Right atrium auricular region (tissue), 2 donors: ENCODE results near the gene SLC27A1. TPM values are rescaled to one million over a fixed set of nuclear protein-coding genes. Genes with fewer than 3 reads are reported as not detected.

Experiments used
- DNase-seq: peaks from one replicate; pipeline ENCODE4 v3.0.0-alpha.2; 2019; ENCODE audit warnings: low spot score
- H3K27ac ChIP-seq, 2 donors: fragments of 200-600 bp; sonication (generic); 1 replicate in 1 of 2; 2 replicates in 1 of 2; pipeline ENCODE4 v1.5.1; 2016 to 2019
- H3K27me3 ChIP-seq, 2 donors: fragments of 200-600 bp; sonication (generic); one replicate each; pipeline versions ENCODE4 v1.5.1 to v1.6.0; 2017 to 2019
- H3K36me3 ChIP-seq: fragments of 200-600 bp; sonication (generic); one replicate; pipeline ENCODE4 v1.5.1; 2016
- H3K4me1 ChIP-seq, 2 donors: fragments of 200-600 bp; sonication (generic); one replicate each; pipeline versions ENCODE4 v1.5.1 to v1.6.0; 2017 to 2019
- H3K4me3 ChIP-seq, 2 donors: fragments of 200-600 bp; sonication (generic); 1 replicate in 1 of 2; 2 replicates in 1 of 2; pipeline ENCODE4 v1.5.1; 2017 to 2019; ENCODE audit warnings: mild to moderate bottlenecking in 1 of 2, moderate library complexity in 1 of 2
- H3K9me3 ChIP-seq, 2 donors: fragments of 200-600 bp; sonication (generic); one replicate each; pipeline ENCODE4 v1.5.1; 2019
- total RNA-seq, 2 donors: library from RNA; depleted of rRNA; stranded (reverse); fragments of >200 nt; gene quantifications; one replicate each; pipeline ENCODE4 v1.1.0, GENCODE V29; 2016
- TF ChIP-seq, protein P1 (sequence below), 2 donors: fragments of 200-600 bp; sonication (generic); IDR thresholded peaks; one replicate each; pipeline ENCODE4 v1.5.1; 2019; ENCODE audit warnings: antibody characterized with exemption in 2 of 2

The SLC27A1 gene
- 10 to 100 TPM; 31.2 to 65.6 TPM for total RNA-seq

DNA sequence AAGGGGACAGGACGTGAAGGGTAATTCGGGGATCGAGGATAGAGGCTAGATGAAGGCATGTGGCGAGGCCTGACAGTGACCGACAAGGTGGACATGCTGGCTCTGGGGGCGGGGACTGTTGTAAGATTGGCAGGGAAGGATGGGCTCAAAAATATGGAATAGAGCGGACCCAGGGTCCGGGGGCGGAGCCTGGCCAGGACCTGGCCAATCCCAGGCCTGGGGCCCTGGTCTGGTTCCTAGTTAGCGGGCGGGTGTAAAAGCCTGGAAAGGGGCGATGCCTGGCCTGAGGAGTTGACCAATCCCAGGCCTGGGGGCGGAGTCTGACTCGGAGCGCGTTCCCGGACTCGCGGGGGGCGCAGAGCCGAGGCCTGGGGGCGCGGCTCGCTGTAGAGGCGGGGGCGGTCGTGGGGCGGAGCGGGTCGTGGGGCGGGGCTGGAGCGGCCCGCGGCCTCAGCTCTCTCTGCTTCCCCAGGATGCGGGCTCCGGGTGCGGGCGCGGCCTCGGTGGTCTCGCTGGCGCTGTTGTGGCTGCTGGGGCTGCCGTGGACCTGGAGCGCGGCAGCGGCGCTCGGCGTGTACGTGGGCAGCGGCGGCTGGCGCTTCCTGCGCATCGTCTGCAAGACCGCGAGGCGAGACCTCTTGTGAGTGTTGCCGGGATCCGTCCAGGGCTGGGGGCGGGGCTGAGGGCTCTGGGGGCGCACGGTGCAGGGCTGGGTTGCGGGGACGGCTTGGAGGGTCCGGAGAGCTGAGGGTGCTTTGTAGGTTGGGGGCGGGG is at the start of gene SLC27A1:
Gene SLC27A1, plus strand, starts transcription at position 457 of the 774 bp plus-strand sequence. Its CDS starts 17 bp downstream, at position 474.
- H3K4me3 ChIP-seq, result peak within 1 kb of the TSS; percentile 75 to 93
- H3K27ac ChIP-seq, result peak within 1 kb of the TSS; percentile 90 to 93
- H3K9me3 ChIP-seq, result no peaks in the 10 kb centered on the region
- H3K27me3 ChIP-seq, result no peaks in the 10 kb centered on the region
- TF ChIP-seq, protein P1, sequence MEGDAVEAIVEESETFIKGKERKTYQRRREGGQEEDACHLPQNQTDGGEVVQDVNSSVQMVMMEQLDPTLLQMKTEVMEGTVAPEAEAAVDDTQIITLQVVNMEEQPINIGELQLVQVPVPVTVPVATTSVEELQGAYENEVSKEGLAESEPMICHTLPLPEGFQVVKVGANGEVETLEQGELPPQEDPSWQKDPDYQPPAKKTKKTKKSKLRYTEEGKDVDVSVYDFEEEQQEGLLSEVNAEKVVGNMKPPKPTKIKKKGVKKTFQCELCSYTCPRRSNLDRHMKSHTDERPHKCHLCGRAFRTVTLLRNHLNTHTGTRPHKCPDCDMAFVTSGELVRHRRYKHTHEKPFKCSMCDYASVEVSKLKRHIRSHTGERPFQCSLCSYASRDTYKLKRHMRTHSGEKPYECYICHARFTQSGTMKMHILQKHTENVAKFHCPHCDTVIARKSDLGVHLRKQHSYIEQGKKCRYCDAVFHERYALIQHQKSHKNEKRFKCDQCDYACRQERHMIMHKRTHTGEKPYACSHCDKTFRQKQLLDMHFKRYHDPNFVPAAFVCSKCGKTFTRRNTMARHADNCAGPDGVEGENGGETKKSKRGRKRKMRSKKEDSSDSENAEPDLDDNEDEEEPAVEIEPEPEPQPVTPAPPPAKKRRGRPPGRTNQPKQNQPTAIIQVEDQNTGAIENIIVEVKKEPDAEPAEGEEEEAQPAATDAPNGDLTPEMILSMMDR (IDR thresholded peaks at IDR 0.05), result no peak
- DNase-seq, result peak; percentile 99
- peaks cover 0 to 34% of the 10 kb centered on the region in 2 donors for H3K4me1 ChIP-seq
- peaks cover 2% of the 10 kb centered on the region for H3K36me3 ChIP-seq

DNA sequence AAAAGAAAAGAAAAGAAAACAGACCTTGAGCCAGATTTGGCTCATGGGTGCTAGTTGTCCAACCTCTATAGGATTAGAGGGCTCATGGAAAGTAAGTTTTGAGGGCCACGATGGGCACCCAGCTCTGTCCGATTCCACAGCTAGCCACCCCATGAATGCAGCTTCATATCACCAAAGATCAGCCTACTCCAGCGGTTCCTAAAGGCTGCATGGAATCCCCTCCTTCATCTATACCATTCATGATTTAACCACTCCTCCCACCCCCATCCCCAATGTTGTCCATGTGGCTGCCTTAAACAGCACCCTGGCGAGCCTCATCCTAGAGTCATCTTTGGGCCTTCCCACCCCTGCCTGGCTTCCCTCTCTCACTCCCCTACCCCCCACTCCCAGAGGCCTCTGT is 48.4 kb upstream of the SLC27A1 start:
- H3K4me3 ChIP-seq, result no peak overlapping the region
- no peak for DNase-seq
- no peak overlapping the region for H3K27ac ChIP-seq
- TF ChIP-seq, protein P1 (IDR thresholded peaks at IDR 0.05), result no peak
- no peaks in the 10 kb centered on the region for H3K27me3 ChIP-seq
- peaks cover 0 to 25% of the 10 kb centered on the region in 2 donors for H3K4me1 ChIP-seq
- H3K9me3 ChIP-seq, result no peaks in the 10 kb centered on the region
- no peaks in the 10 kb centered on the region for H3K36me3 ChIP-seq

DNA sequence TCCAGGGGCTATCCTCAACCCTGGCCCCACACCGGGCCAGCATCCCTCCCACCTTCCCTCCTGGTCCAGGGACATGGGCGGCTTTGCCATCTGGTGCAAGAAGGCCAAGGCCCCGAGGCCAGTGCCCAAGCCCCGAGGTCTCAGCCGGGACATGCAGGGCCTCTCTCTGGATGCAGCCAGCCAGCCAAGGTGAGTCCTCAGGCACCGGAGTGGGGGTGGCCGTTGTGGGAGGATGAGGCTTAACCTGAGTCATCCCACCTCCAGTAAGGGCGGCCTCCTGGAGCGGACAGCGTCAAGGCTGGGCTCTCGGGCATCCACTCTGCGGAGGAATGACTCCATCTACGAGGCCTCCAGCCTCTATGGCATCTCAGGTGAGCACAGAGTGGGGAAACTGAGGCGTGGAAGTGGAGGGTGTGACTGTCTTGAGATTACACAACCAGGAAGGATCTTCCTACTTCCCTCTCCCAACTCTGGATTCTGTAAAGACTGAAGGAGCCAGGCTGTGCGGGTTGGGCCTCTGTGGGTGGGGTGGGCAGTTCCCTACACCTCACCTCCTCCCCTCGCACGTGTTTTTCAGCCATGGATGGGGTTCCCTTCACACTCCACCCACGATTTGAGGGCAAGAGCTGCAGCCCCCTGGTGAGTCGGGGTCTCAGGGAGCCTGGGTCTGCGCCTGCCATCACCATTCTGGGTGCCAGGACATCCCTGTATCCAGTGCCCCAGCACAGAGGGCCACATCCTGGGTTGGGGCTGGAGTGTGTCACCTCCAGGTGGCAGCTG is 46.7 kb upstream of the SLC27A1 start:
- Histone ChIP-seq H3K27me3 (no peaks in the 10 kb centered on the region), H3K36me3 (no peaks in the 10 kb centered on the region), H3K4me3 (no peak overlapping the region), H3K27ac (no peak overlapping the region), H3K4me1 (peaks cover 0 to 25% of the 10 kb centered on the region in 2 donors), H3K9me3 (no peaks in the 10 kb centered on the region)
- TF ChIP-seq, protein P1 (IDR thresholded peaks at IDR 0.05), result no peak
- DNase-seq, result no peak

DNA sequence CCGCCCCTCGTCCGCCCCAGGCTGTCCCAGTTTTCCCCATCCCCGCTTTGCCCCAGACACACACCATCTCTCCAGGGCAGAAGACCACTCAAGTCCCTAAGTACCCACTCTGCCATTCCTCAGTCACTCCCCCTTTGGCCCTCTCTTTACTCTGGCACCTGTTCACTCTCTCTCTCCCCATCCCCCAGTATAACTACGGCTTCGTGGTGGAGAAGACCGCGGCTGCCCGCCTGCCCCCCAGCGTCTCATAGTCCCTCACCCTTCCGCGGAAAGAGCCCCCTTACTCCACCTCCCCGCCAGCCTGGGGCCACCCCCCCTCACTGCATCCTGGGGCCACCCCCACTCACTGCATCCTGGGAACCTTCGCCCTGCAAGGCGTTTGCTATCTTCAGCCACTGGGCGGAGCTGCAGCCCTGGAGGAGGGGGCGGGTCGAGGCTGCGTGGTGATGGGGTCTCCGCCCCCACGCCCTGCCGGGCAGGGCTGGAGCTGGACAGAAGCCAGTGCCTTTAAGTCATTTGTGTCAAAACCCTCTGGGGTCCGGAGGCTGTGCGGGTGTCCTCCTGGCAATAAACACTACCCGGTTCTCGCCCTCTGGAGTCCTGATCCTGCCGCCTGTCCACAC is 45.5 kb upstream of the SLC27A1 start:
- no peaks in the 10 kb centered on the region for H3K27me3 ChIP-seq
- no peak for DNase-seq

DNA sequence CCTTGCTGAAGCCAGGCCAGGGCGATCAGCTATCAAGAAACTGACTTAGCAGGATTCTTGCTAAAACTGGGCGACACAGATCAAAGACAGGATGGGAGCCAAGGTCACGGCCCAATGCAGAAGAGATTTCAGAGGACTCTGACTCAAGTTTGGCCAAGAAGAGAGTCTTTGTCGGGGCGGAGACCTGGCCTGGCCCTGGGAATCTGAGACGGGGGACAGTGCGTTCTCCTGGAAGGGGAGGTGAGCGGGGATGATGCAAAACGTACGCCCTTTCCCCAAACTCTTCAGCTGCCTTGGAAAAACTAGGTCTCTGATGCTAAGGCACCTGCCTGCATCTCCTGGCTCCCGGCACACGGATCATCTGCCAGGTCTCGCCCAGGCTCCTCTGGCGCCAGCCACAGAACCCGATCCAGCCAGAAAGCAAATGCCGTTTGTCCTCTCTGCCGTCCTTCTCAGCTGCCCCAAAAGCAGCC is 40.6 kb upstream of the SLC27A1 start:
- peaks cover 0 to 6% of the 10 kb centered on the region in 2 donors for H3K4me1 ChIP-seq
- H3K27ac ChIP-seq, result no peak overlapping the region
- no peaks in the 10 kb centered on the region for H3K27me3 ChIP-seq
- H3K9me3 ChIP-seq, result no peaks in the 10 kb centered on the region
- TF ChIP-seq, protein P1 (IDR thresholded peaks at IDR 0.05), result no peak
- H3K4me3 ChIP-seq, result no peak overlapping the region
- no peak for DNase-seq
- no peaks in the 10 kb centered on the region for H3K36me3 ChIP-seq

More for the DNA sequence above, 45.5 kb upstream of the SLC27A1 start:
- no peaks in the 10 kb centered on the region for H3K9me3 ChIP-seq
- TF ChIP-seq, protein P1 (IDR thresholded peaks at IDR 0.05), result peak in 1 of 2 donors; percentile 57
- no peaks in the 10 kb centered on the region for H3K36me3 ChIP-seq
- H3K27ac ChIP-seq, result no peak overlapping the region
- peaks cover 0 to 19% of the 10 kb centered on the region in 2 donors for H3K4me1 ChIP-seq
- H3K4me3 ChIP-seq, result no peak overlapping the region
